SJSA1 (cell line): ENCODE data around the gene ACTG1. TPM values are rescaled to one million over a fixed set of nuclear protein-coding genes. Genes with fewer than 3 reads are reported as not detected.

Experiments used
- DNase-seq, 2 experiments: peaks; one replicate each; pipeline ENCODE4 v3.0.0-alpha.2; 2015 to 2020; ENCODE audit warnings: low spot score in 2 of 2, low read depth in 1 of 2
- H3K27ac ChIP-seq: fragments of 250-450 bp; sonication (Bioruptor Pico); 2 replicates; pipeline ENCODE4 v1.5.1; 2020; ENCODE audit warnings: mild to moderate bottlenecking, moderate library complexity
- H3K27me3 ChIP-seq: fragments of 250-450 bp; sonication (Bioruptor Pico); replicated peaks from 2 replicates; pipeline ENCODE4 v1.5.1; 2020; ENCODE audit warnings: mild to moderate bottlenecking, moderate library complexity
- H3K36me3 ChIP-seq: fragments of 250-450 bp; sonication (Bioruptor Pico); 2 replicates; pipeline ENCODE4 v1.5.1; 2020; ENCODE audit warnings: mild to moderate bottlenecking
- H3K4me1 ChIP-seq: fragments of 250-450 bp; sonication (Bioruptor Pico); replicated peaks from 2 replicates; pipeline ENCODE4 v1.6.1; 2021; ENCODE audit warnings: mild to moderate bottlenecking
- H3K4me3 ChIP-seq: fragments of 250-450 bp; sonication (Bioruptor Pico); 2 replicates; pipeline ENCODE4 v1.5.1; 2020; ENCODE audit warnings: mild to moderate bottlenecking
- H3K9me3 ChIP-seq: fragments of 250-450 bp; sonication (Bioruptor Pico); replicated peaks from 2 replicates; pipeline ENCODE4 v1.5.1; 2020; ENCODE audit warnings: mild to moderate bottlenecking
- total RNA-seq: library from RNA; depleted of rRNA; stranded (reverse); fragments of >200 nt; shearing (Covaris generic); gene quantifications from 2 replicates; pipeline ENCODE4 v1.2.3, GENCODE V29; 2014; rRNA removed

ACTG1 gene
- total RNA-seq, 1 experiment from 2014 or later: 9,784 TPM

- Histone ChIP-seq H3K27me3 (no peaks in the 10 kb centered on the region), H3K36me3 (0 out of 2 replicates have a peak, but pooled peaks cover 5% of the 10 kb centered on the region), H3K9me3 (no peaks in the 10 kb centered on the region), H3K4me3 (no peak overlapping the region), H3K27ac (no peak overlapping the region), H3K4me1 (peaks cover 3% of the 10 kb centered on the region)
- DNase-seq: no peak
Observed at GRCh38 chr17:81466564-81467472, 45.8 kb downstream of the ACTG1 start.

GRCh38 chr17:81465910-81466309 is 46.7 kb downstream of the ACTG1 start:
- Histone ChIP-seq H3K4me1 (no peaks in the 10 kb centered on the region), H3K4me3 (no peak overlapping the region), H3K27me3 (no peaks in the 10 kb centered on the region), H3K36me3 (peaks cover 9% of the 10 kb centered on the region; the same call in 1 of the 2 replicates), H3K9me3 (no peaks in the 10 kb centered on the region), H3K27ac (no peak overlapping the region)
- DNase-seq: no peak

- no peaks in the 10 kb centered on the region for H3K9me3 ChIP-seq
- H3K27me3 ChIP-seq: no peaks in the 10 kb centered on the region
- no peak overlapping the region for H3K27ac ChIP-seq
- H3K36me3 ChIP-seq: peaks cover 9% of the 10 kb centered on the region; the same call in 1 of the 2 replicates
- no peak overlapping the region for H3K4me3 ChIP-seq
- no peaks in the 10 kb centered on the region for H3K4me1 ChIP-seq
- DNase-seq: no peak
Observed at GRCh38 chr17:81464586-81464985, 48.0 kb downstream of the ACTG1 start.

GRCh38 chr17:81463506-81463905 is 49.1 kb downstream of the ACTG1 start:
- H3K27me3 ChIP-seq: no peaks in the 10 kb centered on the region
- H3K4me1 ChIP-seq: no peaks in the 10 kb centered on the region
- H3K36me3 ChIP-seq: peaks cover 9% of the 10 kb centered on the region; the same call in 1 of the 2 replicates
- no peak for DNase-seq
- H3K27ac ChIP-seq: no peak overlapping the region
- H3K9me3 ChIP-seq: no peaks in the 10 kb centered on the region
- H3K4me3 ChIP-seq: no peak overlapping the region

GRCh38 chr17:81462506-81463125 is 50.0 kb downstream of the ACTG1 start:
- H3K4me1 ChIP-seq: no peaks in the 10 kb centered on the region
- no peak for DNase-seq
- peaks cover 9% of the 10 kb centered on the region; the same call in 1 of the 2 replicates for H3K36me3 ChIP-seq
- H3K4me3 ChIP-seq: no peak overlapping the region
- no peak overlapping the region for H3K27ac ChIP-seq
- no peaks in the 10 kb centered on the region for H3K9me3 ChIP-seq
- H3K27me3 ChIP-seq: no peaks in the 10 kb centered on the region

- DNase-seq: no peak
- H3K27me3 ChIP-seq: no peaks in the 10 kb centered on the region
- no peak overlapping the region for H3K4me3 ChIP-seq
- no peaks in the 10 kb centered on the region for H3K9me3 ChIP-seq
- no peaks in the 10 kb centered on the region for H3K4me1 ChIP-seq
- peaks cover 9% of the 10 kb centered on the region; the same call in 1 of the 2 replicates for H3K36me3 ChIP-seq
- H3K27ac ChIP-seq: no peak overlapping the region
Observed at GRCh38 chr17:81461607-81462500, 50.7 kb downstream of the ACTG1 start.

- no peak for DNase-seq
- Histone ChIP-seq H3K27ac (no peak overlapping the region), H3K36me3 (peaks cover 9% of the 10 kb centered on the region; the same call in 1 of the 2 replicates), H3K4me1 (no peaks in the 10 kb centered on the region; the same call in 1 of the 2 replicates), H3K27me3 (no peaks in the 10 kb centered on the region), H3K9me3 (no peaks in the 10 kb centered on the region), H3K4me3 (no peak overlapping the region)
Observed at GRCh38 chr17:81460856-81461460, 51.6 kb downstream of the ACTG1 start.

Other genes with a start within 250 kb of the ACTG1 start
- 81.4 and 109 TPM in 2 replicates for gene SLC38A10, start 217.5 kb downstream of the ACTG1 start, total RNA-seq
- 5.7 and 6.6 TPM in 2 replicates for gene BAHCC1, start 117.3 kb downstream of the ACTG1 start, total RNA-seq
- gene FSCN2, start 15.6 kb upstream of the ACTG1 start, total RNA-seq: 0.61 and 1.4 TPM in 2 replicates
- gene FAAP100, start 39.6 kb upstream of the ACTG1 start, total RNA-seq: 26.0 and 28.1 TPM in 2 replicates
- gene NPLOC4, start 124.3 kb upstream of the ACTG1 start, total RNA-seq: 72.7 and 111 TPM in 2 replicates
- gene TSPAN10, start 124.4 kb upstream of the ACTG1 start, total RNA-seq: 0.47 TPM in 1 of 2 replicates, not detected in the other
- gene PDE6G, start 143.7 kb upstream of the ACTG1 start, total RNA-seq: not detected in 2 replicates
- 49.7 and 82.3 TPM in 2 replicates for gene OXLD1, start 153.8 kb upstream of the ACTG1 start, total RNA-seq
- gene CCDC137, start 153.9 kb upstream of the ACTG1 start, total RNA-seq: 41.2 and 48.5 TPM in 2 replicates
- gene ARL16, start 171.0 kb upstream of the ACTG1 start, total RNA-seq: 41.0 and 53.3 TPM in 2 replicates
- gene HGS, start 171.2 kb upstream of the ACTG1 start, total RNA-seq: 126 and 146 TPM in 2 replicates
- 19.5 and 34.3 TPM in 2 replicates for gene MRPL12, start 190.6 kb upstream of the ACTG1 start, total RNA-seq
- gene SLC25A10, start 199.5 kb upstream of the ACTG1 start, total RNA-seq: 26.5 and 29.2 TPM in 2 replicates